Stimulated activated CD4-positive, alpha-beta T cell treated with anti-CD3 and anti-CD28 coated beads, Interleukin-15, amount 100 ng/mL, for 1 hour (primary cell): ENCODE results near the gene CDK14.

Experiments used
- DNase-seq, 2 donors: peaks; one replicate each; pipeline ENCODE4 v3.0.0-alpha.2; 2020; ENCODE audit warnings: low read depth in 1 of 2, low spot score in 1 of 2

CDK14 gene

DNA sequence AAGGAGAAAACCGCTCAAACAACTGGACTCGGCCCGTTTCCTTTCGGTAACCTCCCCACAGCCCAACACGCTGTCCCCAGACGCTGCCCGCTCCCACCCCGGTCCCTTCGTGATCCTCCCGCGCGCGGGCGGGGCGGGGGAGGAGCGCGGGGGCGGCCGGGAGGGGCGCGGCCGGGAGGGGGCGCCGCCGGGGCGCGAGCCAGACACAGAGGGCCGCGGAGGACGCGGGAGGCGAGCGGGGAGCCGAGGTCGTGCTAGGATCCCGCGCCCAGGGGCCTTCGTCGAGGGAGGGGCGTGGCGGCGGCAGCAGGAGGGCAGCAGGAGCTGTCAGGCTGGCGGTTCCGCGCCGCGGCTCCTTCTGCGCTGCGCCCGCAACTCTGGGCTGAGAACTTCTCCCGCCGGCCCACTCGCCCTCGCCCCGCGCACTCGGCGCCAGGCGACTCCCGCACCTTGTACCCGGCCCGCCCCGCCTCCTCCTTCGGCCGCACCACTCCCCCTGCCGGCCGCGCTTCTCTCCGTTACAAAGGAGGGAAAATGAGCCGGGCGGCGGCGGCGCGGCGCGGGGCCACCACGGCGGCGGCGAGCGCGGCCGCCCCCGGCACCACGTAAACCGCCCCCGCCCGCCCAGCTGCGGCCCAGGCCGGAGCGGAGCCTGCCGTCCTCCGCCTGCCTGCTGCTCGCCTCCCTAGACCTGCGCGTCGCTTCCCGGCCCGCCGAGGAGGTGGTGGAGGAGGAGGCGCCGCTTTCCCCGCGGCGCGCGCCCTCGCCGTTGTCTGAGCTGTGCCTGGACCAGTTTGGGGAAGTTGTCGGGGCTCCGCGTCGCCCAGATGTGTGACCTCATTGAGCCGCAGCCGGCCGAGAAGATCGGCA is at the start of gene CDK14:
CDK14 (plus strand) TSS at position 521 of the 870 bp plus-strand sequence; CDS start at position 828, 307 bp downstream.
- peak in 1 of 2 donors; percentile 10 for DNase-seq

DNA sequence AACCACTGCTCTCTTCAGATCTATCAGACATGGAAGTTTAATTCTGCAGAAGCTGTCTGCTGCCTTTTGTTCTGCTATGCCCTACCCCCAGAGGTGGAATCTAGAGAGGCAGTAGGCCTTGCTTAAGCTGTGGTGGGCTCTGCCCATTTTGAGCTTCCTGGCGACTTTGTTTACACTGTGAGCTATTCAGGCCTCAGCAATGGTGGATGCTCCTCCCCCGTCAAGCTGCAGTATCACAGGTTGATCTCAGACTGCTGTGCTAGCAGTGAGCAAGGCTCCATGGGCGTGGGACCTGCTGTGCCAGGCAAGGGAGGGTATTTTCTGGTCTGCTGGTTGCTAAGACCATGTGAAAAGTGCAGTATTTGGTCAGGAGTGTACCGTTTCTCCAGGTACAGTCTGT is 45.1 kb upstream of the CDK14 start:
- no peak for DNase-seq

DNA sequence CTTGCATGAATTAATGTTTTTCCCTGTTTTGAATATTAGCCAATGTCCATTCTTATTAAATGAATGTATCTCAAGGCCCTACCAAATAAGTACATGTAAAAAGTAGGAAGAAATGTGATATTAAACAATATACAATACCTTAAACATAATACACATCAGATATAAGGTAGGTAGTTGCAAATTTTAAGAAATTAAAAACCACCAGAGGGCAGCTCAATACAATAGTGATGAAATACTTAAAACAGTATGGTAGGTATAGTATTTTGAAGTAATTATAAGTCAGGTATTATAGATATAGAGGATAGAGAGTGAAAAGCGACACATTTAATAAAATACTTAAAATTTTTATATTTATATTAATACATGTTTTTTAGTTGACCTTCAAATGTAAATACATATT is 43.6 kb upstream of the CDK14 start:
- DNase-seq, result no peak

DNA sequence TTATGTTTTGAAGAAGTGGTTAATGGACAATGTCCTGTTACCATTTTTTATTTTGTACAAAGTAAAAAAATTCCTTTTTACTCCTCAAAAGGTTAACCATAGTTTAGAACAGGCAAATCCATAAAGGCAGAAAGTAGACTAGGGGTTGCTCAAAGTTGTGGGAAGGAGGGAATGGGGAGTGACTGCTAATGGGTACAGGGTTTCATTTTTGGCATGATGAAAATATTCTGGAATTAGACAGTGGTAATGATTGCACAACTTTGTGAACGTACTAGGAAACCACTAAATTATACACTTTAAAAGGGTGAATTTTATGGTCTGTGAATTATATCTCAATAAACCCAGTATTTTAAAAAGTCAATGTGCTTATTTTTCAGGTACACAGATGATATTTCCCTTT is 35.4 kb upstream of the CDK14 start:
- DNase-seq, result no peak

DNA sequence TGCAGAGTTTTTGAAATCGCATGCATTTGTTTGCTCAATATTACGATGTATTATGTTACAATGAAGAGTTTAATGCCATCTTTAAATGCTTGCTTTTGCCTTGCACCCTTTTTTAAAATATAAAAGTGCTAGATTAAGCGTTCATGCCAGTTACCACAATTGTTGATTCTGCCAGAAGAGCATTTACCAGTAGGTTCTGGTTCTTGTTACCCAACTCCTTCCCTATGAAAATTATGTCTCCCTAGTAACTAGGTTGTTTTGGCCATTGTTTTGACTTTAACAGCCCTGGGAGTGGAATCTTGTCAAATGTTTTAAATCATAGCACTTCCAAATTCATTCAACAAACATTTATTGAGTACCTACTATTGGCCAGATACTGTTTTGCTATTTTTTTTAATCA is 32.8 kb upstream of the CDK14 start:
- no peak for DNase-seq

DNA sequence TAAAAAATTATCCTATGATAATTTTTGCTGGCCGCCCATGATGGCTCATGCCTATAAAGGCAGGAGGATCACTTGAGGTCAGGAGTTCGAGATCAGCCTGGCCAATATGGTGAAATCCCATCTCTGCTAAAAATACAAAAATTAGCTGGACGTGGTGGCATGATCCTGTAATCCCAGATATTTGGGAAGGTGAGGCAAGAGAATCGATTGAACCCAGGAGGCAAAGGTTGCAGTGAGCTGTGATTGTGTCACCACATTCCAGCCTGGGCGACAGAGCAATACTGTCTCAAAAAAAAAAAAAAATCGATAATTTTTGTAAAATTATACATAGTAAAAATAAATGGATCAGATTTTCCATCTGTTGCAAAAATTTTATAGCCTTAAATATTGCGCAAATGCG is 31.7 kb upstream of the CDK14 start:
- no peak for DNase-seq

DNA sequence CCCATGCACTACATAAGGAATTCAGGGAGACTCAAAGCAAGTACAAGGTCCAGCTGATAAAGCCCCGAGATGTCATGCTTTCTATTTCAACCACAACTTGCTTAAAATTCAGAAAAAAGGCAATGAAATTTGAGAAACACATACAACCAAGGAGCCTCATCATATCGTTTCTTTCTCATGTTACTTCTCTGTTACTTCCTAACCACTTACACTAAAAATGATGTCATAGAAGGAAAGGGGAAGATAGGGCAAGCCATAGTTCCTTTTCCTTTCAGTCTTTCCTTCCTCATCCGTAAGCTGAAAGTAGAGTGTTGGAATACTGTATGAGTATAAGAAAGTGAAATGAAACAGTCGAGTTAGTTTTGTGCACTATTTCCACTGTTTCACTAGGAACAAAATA is 27.9 kb upstream of the CDK14 start:
- DNase-seq, result no peak

DNA sequence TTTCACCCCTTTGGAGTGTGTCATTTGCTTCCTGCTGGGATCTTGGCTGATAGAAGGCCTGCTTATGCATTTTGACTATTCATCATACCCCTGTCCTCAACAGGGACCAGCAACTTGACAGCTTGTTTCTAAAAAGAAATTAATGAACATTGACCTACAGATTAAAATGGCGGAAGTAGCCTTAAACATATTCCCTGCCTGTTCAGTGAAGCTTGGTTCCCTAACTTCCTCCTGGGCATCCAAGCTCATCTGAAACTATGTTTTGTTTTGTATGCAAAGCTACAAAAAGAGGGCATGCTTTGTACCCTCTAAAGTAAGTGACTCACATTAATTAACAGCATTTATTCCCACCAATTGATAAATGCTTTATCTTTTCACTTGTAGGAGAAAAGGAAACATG is 26.8 kb upstream of the CDK14 start:
- DNase-seq, result no peak

DNA sequence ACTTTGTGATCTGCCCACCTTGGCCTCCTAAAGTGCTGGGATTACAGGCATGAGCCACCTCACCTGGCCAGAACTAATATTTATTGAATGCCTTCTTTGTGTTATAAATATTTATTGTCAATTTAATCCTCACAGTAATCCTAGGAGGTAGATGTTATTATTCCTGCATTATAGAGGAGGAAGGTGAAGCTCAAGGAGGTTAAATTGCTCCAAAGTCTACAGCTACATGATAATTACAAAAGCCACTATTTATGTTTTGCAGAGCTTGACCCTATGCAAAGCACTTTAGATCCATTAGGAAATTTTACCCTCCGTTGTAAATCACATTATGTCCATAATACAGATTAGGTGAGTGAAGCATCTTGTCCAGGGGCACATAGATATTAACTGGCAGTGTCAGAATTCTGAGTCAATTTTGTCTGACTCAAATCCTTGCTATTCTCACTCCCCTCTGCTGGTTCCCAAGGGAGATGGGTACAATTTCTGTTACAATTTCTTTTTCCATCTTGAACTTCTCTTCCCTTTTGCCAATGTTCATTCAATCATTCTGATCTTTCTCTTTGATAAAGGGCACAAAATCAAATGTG is 25.7 kb upstream of the CDK14 start:
- no peak for DNase-seq

DNA sequence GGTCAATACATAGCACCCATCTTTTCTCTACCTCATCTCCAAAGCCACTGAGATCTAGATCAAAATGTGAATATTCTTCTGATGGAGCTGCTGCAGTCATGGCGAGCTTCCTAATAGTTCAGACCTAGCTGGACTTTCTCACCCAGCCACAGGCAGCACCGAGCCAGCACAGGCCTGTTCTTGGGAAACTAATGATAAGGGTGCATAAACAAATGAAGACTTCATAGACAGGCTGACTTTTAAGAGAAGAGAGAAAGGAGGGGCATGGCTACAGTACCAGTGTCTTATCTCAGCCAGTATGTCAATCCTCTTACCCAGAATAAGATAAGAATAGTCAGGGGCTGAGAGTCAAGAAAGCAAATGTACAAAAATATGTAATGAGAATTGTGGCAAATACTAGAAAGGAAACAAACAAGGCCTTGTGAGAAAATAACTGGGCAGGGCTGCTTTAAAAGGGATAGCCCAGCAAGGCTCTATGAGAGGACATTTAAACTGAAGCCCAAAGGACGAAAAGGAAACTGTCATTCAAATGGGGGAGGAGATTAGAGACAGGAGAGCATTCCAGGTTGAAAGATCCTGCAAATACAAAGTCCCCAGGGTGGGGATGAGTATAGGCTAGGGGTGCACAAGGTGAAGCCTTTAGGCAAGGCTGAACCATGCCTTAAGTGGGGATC is 21.8 kb upstream of the CDK14 start:
- no peak for DNase-seq

DNA sequence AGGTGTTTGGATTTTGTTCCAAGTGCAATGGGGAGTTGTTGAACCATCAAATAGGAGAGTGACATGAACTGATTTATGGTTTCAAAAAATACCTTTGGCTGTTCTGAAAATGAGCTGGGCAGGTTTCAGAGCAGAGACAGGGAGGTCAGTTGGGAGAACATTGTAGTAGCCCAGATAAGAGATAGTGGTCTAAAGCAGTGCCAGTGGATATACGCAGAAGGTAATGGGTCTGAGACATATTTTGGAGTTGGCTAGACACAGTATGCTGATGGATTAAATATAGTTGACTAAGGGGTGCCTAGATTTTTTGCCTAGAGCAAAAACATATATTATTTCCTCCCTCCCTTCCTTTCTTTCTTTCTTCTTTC is 21.3 kb upstream of the CDK14 start:
- DNase-seq, result no peak

DNA sequence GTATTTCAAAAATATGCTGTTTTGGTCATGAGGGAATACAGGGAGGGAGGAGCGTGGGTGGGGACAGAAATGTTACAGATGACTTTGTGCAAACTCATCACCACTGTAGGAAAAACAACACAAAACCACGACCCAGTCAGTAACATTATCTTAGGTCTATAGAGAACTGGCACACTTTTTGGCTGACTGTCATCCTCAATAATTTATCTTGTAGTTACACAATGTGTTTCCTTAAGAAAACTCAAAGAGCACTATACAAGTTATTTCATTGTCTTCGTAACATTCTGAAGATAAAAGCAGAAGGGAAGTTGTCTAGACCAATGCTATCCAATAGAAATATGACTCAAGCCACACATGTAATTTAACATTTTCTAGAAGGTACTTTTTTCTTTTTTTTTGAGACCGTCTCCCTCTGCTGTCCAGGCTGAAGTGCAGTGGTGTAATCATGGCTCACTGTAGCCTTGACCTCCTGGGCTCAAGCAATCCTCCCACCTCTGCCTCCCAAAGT is 16.9 kb upstream of the CDK14 start:
- DNase-seq, result no peak

DNA sequence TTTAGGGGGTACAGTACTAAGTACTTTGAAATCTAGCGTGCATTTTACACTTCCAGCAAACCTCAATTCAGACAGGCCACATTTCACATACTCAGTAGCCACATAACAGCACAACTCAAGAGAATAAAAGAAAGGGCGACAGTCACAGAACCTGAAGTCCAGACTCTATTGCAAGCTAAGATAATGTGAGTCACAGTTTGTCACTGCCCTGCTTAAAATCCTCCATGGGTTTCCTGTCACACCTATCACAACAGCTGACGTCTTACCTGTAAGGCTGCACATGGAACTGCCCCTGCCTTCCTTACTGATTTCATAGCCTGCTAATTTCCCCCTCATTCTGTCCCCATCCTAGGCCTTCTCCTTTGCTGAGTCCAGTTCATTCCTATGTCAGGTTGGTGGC is 16.1 kb upstream of the CDK14 start:
- DNase-seq, result no peak

DNA sequence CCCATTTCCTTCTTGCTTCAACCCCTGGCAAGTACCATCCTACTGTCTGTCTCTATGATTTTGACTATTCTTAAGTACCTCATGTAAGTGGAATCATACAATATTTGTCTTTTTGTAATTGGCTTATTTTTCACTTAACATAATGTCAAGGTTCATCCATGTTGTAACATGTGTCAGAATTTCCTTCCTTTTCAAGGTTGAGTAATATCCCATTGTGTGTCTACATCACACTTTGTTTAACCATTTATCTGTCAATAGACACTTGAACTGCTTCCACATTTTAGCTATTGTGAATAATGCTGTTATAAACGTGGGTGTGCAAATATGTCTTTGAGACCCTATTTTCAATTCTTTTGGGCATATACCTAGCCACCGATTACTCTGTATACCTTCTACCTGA is 14.0 kb upstream of the CDK14 start:
- no peak for DNase-seq

DNA sequence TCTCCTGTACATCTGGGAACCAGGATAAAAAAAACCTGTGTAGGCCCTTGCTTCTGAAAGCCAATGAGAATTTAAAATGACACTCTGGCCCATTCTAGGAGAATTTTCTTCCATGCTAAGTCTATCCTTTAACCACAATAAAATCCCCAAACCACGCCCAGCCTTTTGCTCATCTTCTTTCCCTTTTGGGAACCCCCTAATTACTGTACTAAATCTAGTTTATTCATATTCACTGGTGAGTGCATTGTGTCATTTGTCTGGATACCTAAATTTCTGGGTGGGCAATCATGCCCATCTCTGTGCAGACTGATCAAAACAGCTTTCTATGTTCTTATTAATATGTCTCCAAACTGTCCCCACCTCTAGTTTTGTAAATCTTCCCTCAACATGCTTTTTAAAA is 11.7 kb upstream of the CDK14 start:
- DNase-seq, result no peak

DNA sequence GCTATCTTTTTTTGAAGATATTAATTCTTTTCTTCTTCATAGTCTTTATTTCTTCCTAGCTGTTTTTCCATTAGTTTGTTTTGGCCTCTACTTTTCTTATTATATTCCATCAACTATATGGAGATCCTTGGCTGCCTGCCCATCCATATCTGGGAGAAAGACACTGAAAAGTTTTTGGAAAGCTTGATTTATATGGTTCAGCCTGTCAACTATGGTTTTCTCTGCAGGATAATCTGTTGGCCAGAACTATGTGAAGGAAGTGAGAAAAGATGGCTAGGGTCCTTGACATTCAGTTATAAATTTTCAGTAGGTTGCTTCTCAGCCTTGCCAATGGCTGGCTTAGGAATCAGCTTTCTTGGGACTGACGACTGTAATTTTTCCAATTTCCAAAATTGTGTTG is 10.0 kb upstream of the CDK14 start:
- DNase-seq, result no peak

DNA sequence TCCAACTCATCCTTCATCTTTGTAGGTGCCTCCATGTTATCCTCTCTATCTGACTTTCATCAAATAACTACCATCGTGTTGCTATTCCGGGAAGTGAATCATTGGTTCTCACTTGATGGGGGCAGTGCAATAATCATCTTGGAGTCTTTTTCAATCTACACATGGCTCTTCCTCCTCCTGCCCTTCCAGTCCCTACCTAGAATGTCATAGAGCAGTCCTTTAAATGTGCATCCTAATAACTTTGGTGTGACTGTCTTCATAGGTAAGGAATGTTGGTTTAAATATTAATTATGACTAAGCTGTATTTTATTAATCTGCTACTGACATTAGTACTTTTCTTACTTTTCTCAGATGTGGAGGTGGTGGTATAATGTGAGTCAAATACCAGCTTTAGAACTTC is 8.4 kb upstream of the CDK14 start:
- no peak for DNase-seq

DNA sequence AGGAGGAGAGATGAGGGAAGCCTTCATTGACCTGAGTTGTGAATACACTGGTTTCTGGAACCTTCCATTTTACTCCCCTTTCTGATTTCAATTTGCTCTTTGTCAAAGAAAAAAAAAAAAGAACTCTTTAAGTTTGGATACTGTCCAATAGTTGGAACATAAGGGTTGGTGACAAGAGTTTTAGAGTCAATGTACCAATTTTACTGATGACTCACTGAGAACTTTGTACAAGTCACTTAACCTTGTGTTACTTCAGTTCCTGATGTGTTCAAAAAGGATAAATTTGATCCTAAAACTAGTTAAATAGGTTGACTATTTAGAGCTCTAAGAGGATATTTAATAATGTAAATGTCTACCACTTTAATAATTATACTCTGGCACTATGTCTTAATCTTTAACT is 4.1 kb upstream of the CDK14 start:
- no peak for DNase-seq

DNA sequence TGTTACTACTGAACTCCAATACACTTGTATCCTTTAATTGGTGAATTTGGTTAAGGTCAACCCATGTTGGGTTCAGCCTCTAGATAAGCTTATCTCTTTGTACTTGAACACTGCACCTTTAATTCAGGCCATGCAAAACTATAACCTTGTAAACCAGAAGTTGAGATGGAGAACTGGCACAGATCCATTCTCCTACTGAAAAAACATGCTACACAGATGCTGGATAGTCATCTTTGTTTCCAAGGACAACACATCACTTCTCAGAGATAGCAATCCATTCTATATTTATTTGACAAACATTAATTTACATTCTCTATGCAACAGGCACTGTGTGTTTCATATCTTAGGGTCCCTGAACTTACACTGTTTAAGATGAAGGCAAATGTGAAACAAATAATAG is 2.9 kb upstream of the CDK14 start:
- no peak for DNase-seq

DNA sequence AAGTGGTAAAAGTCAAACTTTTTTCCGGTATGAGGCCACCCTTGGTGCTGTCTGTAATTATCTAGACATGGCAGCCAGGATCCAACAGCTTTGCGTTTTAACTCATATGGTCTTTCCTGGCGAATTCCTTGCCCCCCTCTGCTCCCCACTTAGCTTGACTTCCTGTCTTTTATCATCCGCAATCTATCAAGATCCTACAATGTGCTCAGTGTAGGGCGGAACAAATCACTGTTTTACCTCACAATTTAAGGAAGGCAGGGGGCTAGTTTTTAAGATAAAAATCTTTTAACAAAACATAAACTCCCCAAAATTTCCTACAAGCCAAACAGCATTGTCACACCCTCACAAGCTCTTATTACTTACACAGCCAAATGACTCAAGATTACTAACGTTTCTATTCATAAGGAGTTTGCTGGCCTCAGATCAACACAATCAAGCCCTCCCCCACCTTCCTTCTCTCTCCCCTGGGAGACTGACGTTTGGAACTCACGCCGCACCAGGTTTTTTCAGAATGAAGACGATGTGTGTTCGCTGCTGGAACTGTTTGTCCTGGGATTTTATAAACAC is 1.3 kb upstream of the CDK14 start:
- DNase-seq, result no peak

DNA sequence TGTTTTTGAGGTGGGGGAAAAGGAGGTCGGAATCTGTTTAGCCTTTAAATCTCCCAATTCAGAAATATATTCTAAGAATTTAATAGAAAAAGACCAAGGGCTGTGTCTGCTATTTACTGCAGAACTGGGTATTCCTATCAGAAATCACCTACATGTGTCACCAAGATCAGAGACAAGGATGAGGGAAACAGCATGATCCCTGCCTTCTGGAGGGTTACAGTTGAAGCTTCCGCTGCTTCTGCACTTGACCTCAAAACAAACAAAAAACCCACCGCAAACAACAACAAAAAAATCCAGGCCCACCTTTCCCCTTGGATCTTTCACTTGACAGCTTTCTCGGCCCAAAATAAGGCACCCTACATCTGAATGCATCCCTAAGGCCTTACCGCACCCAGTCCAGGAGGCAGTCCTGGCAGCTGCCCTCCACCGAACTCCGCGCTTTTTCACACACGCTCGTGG is 750 bp upstream of the CDK14 start:
- DNase-seq, result no peak
